ENCODE data around the gene SMARCD1.

DNA sequence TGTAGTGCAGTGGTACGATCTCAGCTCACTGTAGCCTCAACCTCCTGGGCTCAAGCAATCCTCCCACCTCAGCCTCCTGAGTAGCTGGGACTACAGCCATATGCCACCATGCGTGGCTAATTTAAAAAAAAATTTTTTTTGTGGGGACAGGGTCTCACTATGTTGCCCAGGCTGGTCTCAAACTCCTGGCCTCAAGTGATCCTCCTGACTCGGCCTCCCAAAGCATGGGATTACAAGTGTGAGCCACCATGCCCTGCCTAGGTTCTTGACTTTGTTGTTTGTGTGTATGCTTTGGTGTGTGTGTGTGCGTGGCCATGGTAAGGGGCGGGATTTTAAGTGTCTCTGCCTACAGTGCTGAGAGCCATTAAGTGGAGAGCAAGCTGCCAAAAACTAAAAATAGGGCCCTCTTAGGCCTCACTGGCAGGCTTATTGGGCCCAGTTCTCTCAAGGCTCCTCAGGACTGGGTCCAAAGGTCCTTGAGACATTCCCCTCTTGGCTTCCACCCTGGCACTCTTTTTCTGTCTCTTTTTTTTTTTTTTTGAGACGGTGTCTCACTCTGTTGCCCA is 32.0 kb downstream of the SMARCD1 start:
- TF ChIP-seq, protein P1, sequence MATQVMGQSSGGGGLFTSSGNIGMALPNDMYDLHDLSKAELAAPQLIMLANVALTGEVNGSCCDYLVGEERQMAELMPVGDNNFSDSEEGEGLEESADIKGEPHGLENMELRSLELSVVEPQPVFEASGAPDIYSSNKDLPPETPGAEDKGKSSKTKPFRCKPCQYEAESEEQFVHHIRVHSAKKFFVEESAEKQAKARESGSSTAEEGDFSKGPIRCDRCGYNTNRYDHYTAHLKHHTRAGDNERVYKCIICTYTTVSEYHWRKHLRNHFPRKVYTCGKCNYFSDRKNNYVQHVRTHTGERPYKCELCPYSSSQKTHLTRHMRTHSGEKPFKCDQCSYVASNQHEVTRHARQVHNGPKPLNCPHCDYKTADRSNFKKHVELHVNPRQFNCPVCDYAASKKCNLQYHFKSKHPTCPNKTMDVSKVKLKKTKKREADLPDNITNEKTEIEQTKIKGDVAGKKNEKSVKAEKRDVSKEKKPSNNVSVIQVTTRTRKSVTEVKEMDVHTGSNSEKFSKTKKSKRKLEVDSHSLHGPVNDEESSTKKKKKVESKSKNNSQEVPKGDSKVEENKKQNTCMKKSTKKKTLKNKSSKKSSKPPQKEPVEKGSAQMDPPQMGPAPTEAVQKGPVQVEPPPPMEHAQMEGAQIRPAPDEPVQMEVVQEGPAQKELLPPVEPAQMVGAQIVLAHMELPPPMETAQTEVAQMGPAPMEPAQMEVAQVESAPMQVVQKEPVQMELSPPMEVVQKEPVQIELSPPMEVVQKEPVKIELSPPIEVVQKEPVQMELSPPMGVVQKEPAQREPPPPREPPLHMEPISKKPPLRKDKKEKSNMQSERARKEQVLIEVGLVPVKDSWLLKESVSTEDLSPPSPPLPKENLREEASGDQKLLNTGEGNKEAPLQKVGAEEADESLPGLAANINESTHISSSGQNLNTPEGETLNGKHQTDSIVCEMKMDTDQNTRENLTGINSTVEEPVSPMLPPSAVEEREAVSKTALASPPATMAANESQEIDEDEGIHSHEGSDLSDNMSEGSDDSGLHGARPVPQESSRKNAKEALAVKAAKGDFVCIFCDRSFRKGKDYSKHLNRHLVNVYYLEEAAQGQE (IDR thresholded peaks at IDR 0.05; ENCODE audit: unreplicated experiment): no peak
- TF ChIP-seq, protein P2, sequence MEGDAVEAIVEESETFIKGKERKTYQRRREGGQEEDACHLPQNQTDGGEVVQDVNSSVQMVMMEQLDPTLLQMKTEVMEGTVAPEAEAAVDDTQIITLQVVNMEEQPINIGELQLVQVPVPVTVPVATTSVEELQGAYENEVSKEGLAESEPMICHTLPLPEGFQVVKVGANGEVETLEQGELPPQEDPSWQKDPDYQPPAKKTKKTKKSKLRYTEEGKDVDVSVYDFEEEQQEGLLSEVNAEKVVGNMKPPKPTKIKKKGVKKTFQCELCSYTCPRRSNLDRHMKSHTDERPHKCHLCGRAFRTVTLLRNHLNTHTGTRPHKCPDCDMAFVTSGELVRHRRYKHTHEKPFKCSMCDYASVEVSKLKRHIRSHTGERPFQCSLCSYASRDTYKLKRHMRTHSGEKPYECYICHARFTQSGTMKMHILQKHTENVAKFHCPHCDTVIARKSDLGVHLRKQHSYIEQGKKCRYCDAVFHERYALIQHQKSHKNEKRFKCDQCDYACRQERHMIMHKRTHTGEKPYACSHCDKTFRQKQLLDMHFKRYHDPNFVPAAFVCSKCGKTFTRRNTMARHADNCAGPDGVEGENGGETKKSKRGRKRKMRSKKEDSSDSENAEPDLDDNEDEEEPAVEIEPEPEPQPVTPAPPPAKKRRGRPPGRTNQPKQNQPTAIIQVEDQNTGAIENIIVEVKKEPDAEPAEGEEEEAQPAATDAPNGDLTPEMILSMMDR (conservative IDR thresholded peaks at IDR 0.05; ENCODE audit: low read depth in 2 of 2): no peak
- no peak for TF ChIP-seq POLR2AphosphoS5 (IDR thresholded peaks at IDR 0.05; ENCODE audit: low read depth)
- TF ChIP-seq EZH2 (IDR thresholded peaks at IDR 0.05; ENCODE audit: low read depth, unreplicated experiment): no peak
- no peak for TF ChIP-seq CREB1 (CRISPR knock-in tag; IDR thresholded peaks at IDR 0.05; ENCODE audit: low read depth)
- no peak for TF ChIP-seq EZH2phosphoT487 (IDR thresholded peaks at IDR 0.05; ENCODE audit: unreplicated experiment)
- TF ChIP-seq JUNB (IDR thresholded peaks at IDR 0.05; ENCODE audit: unreplicated experiment): no peak
- no peak for TF ChIP-seq ZNF331 (CRISPR knock-in tag; IDR thresholded peaks at IDR 0.05; ENCODE audit: low read depth)
- TF ChIP-seq, protein P3, sequence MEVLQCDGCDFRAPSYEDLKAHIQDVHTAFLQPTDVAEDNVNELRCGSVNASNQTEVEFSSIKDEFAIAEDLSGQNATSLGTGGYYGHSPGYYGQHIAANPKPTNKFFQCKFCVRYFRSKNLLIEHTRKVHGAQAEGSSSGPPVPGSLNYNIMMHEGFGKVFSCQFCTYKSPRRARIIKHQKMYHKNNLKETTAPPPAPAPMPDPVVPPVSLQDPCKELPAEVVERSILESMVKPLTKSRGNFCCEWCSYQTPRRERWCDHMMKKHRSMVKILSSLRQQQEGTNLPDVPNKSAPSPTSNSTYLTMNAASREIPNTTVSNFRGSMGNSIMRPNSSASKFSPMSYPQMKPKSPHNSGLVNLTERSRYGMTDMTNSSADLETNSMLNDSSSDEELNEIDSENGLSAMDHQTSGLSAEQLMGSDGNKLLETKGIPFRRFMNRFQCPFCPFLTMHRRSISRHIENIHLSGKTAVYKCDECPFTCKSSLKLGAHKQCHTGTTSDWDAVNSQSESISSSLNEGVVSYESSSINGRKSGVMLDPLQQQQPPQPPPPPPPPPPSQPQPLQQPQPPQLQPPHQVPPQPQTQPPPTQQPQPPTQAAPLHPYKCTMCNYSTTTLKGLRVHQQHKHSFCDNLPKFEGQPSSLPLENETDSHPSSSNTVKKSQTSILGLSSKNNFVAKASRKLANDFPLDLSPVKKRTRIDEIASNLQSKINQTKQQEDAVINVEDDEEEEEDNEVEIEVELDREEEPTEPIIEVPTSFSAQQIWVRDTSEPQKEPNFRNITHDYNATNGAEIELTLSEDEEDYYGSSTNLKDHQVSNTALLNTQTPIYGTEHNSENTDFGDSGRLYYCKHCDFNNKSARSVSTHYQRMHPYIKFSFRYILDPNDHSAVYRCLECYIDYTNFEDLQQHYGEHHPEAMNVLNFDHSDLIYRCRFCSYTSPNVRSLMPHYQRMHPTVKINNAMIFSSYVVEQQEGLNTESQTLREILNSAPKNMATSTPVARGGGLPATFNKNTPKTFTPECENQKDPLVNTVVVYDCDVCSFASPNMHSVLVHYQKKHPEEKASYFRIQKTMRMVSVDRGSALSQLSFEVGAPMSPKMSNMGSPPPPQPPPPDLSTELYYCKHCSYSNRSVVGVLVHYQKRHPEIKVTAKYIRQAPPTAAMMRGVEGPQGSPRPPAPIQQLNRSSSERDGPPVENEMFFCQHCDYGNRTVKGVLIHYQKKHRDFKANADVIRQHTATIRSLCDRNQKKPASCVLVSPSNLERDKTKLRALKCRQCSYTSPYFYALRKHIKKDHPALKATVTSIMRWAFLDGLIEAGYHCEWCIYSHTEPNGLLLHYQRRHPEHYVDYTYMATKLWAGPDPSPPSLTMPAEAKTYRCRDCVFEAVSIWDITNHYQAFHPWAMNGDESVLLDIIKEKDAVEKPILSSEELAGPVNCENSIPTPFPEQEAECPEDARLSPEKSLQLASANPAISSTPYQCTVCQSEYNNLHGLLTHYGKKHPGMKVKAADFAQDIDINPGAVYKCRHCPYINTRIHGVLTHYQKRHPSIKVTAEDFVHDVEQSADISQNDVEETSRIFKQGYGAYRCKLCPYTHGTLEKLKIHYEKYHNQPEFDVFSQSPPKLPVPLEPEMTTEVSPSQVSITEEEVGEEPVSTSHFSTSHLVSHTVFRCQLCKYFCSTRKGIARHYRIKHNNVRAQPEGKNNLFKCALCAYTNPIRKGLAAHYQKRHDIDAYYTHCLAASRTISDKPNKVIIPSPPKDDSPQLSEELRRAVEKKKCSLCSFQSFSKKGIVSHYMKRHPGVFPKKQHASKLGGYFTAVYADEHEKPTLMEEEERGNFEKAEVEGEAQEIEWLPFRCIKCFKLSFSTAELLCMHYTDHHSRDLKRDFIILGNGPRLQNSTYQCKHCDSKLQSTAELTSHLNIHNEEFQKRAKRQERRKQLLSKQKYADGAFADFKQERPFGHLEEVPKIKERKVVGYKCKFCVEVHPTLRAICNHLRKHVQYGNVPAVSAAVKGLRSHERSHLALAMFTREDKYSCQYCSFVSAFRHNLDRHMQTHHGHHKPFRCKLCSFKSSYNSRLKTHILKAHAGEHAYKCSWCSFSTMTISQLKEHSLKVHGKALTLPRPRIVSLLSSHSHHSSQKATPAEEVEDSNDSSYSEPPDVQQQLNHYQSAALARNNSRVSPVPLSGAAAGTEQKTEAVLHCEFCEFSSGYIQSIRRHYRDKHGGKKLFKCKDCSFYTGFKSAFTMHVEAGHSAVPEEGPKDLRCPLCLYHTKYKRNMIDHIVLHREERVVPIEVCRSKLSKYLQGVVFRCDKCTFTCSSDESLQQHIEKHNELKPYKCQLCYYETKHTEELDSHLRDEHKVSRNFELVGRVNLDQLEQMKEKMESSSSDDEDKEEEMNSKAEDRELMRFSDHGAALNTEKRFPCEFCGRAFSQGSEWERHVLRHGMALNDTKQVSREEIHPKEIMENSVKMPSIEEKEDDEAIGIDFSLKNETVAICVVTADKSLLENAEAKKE (CRISPR knock-in tag; IDR thresholded peaks at IDR 0.05): no peak
- TF ChIP-seq NANOG (IDR thresholded peaks at IDR 0.05; ENCODE audit: borderline replicate concordance): no peak
- TF ChIP-seq, protein P4, sequence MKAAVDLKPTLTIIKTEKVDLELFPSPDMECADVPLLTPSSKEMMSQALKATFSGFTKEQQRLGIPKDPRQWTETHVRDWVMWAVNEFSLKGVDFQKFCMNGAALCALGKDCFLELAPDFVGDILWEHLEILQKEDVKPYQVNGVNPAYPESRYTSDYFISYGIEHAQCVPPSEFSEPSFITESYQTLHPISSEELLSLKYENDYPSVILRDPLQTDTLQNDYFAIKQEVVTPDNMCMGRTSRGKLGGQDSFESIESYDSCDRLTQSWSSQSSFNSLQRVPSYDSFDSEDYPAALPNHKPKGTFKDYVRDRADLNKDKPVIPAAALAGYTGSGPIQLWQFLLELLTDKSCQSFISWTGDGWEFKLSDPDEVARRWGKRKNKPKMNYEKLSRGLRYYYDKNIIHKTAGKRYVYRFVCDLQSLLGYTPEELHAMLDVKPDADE (IDR thresholded peaks at IDR 0.05): no peak
